Central memory CD8-positive, alpha-beta T cell (primary cell): Measurements from ENCODE around the gene RNASEH1.
A peak's percentile ranks its signal among the peaks of the same experiment; 100 is the strongest.

ENCODE experiments used
- ATAC-seq: fragments of 150-1000 bp; cut with Tn5 transposase; replicated peaks from 2 replicates; pipeline ENCODE4 v1.10.0; 2022; ENCODE audit warnings: mild to moderate bottlenecking, moderate FRiP score, moderate number of reproducible peaks; ENCODE audit not compliant: poor library complexity, severe bottlenecking; ENCODE audit errors: extremely low read depth
- DNase-seq, 2 donors: peaks; one replicate each; pipeline ENCODE4 v3.0.0; 2021; ENCODE audit warnings: low spot score in 2 of 2
- H3K27ac Mint-ChIP-seq: one replicate; pipeline ENCODE4 v1.8.0; 2022; ENCODE audit warnings: low read depth, mild to moderate bottlenecking, moderate library complexity, mixed read lengths
- H3K27me3 Mint-ChIP-seq: one replicate; pipeline ENCODE4 v1.8.0; 2022; ENCODE audit warnings: mixed read lengths
- H3K36me3 Mint-ChIP-seq: one replicate; pipeline ENCODE4 v1.8.0; 2022; ENCODE audit warnings: mild to moderate bottlenecking, moderate library complexity, mixed read lengths; ENCODE audit not compliant: insufficient read depth
- H3K4me1 Mint-ChIP-seq: one replicate; pipeline ENCODE4 v1.8.0; 2022; ENCODE audit warnings: mixed read lengths
- H3K4me3 Mint-ChIP-seq: one replicate; pipeline ENCODE4 v1.8.0; 2022; ENCODE audit warnings: mild to moderate bottlenecking, moderate library complexity, mixed read lengths
- H3K9me3 Mint-ChIP-seq: one replicate; pipeline ENCODE4 v1.8.0; 2022; ENCODE audit warnings: mixed read lengths

Gene RNASEH1

GRCh38 chr2:3558205-3559014, at the start of gene RNASEH1:
TSS of gene RNASEH1 (minus strand) at chr2:3558333. CDS start at chr2:3558260, 73 bp downstream.
- Mint-ChIP-seq H3K36me3 (peaks cover 49% of the 10 kb centered on the region), H3K4me3 (peak within 1 kb of the TSS; percentile 88), H3K9me3 (no peaks in the 10 kb centered on the region), H3K4me1 (peaks cover 29% of the 10 kb centered on the region), H3K27ac (peak within 1 kb of the TSS; percentile 96), H3K27me3 (no peaks in the 10 kb centered on the region)
- peak; percentile 97 to 99 for DNase-seq
- peak; percentile 94 for ATAC-seq

DNA sequence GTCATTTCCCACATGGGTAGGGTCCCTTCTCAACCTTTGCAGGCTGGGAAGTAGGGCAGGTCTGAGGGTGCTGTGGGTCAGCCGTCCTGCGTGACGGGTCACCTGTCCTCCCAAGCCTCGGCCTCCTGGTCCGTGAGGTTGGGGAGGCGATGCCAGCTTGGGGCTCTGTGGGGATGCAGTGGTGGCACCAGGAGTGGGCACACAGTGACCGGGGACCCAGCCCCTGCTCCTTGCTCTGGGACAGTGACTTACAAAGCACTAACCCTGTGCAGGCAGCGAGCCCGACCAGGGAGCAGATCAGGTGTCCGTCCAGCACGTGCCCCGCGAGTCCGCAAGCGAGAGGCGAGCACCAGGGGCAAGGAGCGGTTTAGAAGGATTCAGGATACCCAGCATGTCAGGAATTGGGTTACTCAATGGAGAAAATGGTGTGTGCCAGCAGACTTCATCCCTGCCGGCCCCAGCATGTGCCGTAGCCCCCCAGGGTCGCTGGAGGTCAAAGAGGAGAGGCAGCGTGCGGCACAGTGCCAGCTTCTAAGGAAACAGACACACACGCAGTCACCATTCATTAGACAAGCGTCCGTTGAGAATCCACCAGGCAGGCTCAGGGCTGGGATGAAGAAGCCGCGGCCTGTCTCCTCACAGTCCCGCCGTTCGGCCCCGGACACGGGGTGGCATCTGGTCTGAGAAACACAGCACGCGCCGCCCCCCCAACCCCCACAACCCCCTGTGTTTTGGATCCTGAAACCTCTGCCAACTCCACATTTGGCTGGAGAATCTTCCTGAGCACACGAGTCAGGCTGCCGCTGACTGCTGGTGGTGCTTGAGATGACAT, 48.5 kb upstream of the RNASEH1 start:
- ATAC-seq (no peak), DNase-seq (no peak)
- no peak overlapping the region for H3K27ac Mint-ChIP-seq
- peaks cover 6% of the 10 kb centered on the region for H3K4me1 Mint-ChIP-seq
- H3K9me3 Mint-ChIP-seq = no peaks in the 10 kb centered on the region
- H3K36me3 Mint-ChIP-seq = peaks cover 1% of the 10 kb centered on the region
- peaks cover 12% of the 10 kb centered on the region for H3K27me3 Mint-ChIP-seq
- no peak overlapping the region for H3K4me3 Mint-ChIP-seq

DNA sequence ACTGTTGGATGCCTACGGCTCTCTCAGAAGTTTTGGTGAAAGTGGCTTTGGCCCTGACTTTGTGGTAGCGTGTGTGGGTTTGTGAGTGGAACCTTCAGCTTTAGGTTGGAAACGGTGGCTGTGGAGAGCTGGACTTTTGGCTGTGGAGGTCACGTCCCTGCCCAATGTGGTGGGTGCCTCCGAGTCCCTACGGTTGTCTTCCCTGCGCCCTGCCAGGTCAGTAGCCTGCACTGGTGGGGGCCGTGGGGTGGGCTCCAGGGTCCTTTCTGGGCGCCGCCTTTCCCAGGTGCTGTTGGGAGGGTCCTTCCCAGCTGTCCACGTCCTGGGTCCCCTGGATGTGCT, 47.9 kb upstream of the RNASEH1 start:
- ATAC-seq (no peak), DNase-seq (no peak)
- no peaks in the 10 kb centered on the region for H3K9me3 Mint-ChIP-seq
- H3K4me3 Mint-ChIP-seq = peak overlapping the region; percentile 13
- H3K27me3 Mint-ChIP-seq = peaks cover 6% of the 10 kb centered on the region
- H3K4me1 Mint-ChIP-seq = peaks cover 6% of the 10 kb centered on the region
- no peak overlapping the region for H3K27ac Mint-ChIP-seq
- H3K36me3 Mint-ChIP-seq = peaks cover 1% of the 10 kb centered on the region

DNA sequence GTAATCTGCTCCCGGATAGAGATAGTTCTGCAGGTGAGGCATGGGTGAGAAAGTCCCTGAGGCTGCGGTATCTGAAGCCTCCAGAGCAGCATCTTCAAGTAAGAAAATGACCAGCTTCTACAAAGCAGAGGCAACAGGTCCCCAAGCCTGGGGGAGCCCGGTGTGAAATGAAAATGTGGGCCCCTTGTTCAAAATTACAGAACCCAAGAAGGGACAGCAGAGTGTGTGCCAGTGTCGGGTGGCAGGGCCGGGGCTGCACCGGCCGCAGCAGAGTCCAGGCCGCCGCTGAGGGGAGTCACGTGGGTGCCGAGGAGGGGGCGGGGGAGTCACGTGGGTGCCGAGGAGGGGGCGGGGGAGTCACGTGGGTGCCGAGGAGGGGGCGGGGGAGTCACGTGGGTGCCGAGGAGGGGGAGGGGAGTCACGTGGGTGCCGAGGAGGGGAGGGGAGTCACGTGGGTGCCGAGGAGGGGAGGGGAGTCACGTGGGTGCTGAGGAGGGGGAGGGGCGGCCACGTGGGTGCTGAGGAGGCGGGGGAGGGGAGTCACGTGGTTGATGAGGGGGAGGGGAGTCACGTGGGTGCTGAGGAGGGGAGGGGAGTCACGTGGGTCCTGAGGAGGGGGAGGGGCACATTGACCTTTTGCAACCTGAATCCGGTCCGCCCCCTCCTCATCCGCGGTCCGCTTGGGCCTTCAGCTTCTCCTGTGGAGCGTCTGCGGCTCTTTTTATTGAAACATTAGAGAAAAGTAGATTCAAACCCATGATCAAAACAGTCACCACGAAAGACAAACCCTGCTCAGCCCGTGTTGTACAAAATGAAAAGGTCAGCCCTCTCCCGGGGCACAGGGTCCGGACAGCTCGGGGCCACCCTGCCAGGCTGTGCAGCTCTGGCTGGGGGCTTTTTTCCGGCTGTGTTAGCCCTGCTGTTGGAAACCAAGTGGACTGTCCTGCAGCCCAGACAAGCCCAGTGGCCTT, 47.1 kb upstream of the RNASEH1 start:
- peak overlapping the region; percentile 34 for H3K4me3 Mint-ChIP-seq
- ATAC-seq (no peak), DNase-seq (no peak)
- H3K27ac Mint-ChIP-seq = no peak overlapping the region
- no peaks in the 10 kb centered on the region for H3K9me3 Mint-ChIP-seq
- H3K4me1 Mint-ChIP-seq = peaks cover 6% of the 10 kb centered on the region
- H3K27me3 Mint-ChIP-seq = no peaks in the 10 kb centered on the region
- H3K36me3 Mint-ChIP-seq = peaks cover 1% of the 10 kb centered on the region

DNA sequence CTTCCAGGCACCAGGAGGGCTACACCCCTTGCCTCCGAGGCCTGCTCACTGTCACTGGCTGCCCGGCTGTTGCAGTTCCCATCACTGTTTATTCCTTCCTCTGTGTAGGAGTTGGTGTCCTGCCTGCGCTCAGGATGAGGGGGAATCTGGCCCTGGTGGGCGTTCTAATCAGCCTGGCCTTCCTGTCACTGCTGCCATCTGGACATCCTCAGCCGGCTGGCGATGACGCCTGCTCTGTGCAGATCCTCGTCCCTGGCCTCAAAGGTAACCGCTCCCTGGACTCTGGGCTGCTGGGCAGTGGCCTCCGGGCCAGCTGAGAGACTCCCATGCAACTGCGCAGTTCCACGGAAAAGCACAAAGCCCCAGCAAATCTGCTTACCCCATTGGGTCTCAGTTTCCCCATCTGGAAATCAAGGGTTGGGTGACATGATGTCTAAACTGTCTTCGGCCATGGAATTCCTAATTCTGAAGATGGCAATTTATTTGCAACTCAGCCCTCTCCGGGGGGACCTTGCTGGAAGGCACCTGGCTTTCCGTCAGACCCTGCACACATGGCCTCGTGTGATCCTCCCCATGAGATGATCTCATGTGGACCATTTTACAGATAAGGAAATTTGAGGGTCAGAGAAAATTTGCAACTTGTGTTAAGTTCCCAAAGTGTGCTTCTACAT, 46.2 kb upstream of the RNASEH1 start:
- H3K4me1 Mint-ChIP-seq = peaks cover 6% of the 10 kb centered on the region
- H3K4me3 Mint-ChIP-seq = no peak overlapping the region
- H3K9me3 Mint-ChIP-seq = no peaks in the 10 kb centered on the region
- peaks cover 1% of the 10 kb centered on the region for H3K36me3 Mint-ChIP-seq
- no peak for DNase-seq
- no peaks in the 10 kb centered on the region for H3K27me3 Mint-ChIP-seq
- no peak overlapping the region for H3K27ac Mint-ChIP-seq
- no peak for ATAC-seq

GRCh38 chr2:3603536-3604206, 45.5 kb upstream of the RNASEH1 start:
- DNase-seq (no peak), ATAC-seq (no peak)
- Mint-ChIP-seq H3K27me3 (peaks cover under 1% of the 10 kb centered on the region), H3K4me1 (peaks cover 6% of the 10 kb centered on the region), H3K27ac (no peak overlapping the region), H3K4me3 (no peak overlapping the region), H3K9me3 (no peaks in the 10 kb centered on the region), H3K36me3 (peaks cover 1% of the 10 kb centered on the region)

DNA sequence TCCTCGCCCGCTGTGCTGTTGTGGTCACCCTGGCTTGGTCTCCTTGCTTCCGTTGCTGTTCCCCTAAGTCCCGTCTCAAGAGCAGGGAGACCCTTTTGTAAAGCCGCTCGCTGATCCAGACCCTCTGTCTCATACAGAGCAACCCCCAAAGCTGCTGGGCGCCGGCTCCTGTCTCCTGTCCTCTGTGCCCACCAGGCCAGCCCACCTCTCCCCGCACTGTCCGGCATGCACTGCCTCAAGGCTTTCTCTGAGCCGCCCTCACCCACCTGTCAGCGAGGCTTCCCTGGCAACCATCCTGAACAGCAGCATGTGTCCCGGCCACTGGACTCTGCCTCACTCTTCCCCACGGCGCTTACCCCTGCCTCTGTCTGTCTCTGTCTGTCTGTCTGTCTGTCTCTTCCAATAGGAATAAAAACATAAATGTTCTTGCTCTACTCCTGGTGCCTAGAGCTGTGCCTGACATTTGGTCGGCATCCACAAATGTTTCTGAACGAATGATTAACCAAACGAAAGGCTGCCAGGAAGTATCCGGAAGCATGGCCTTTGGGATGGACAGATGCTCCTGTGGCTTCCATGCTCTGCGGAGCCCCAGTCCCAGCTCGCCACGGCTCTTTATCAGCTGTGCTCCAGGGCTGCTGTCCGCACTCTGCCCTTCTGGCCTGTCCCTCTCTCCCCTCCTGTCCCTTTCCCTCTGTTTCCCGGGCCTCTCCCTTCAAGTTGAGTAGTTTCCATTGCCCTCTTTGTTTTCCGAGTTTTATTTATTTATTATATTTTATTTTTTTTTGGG, 44.6 kb upstream of the RNASEH1 start:
- Mint-ChIP-seq H3K36me3 (peaks cover 1% of the 10 kb centered on the region), H3K9me3 (no peaks in the 10 kb centered on the region), H3K27me3 (peaks cover 8% of the 10 kb centered on the region), H3K4me1 (peaks cover 11% of the 10 kb centered on the region), H3K27ac (no peak overlapping the region), H3K4me3 (no peak overlapping the region)
- ATAC-seq (no peak), DNase-seq (no peak)

DNA sequence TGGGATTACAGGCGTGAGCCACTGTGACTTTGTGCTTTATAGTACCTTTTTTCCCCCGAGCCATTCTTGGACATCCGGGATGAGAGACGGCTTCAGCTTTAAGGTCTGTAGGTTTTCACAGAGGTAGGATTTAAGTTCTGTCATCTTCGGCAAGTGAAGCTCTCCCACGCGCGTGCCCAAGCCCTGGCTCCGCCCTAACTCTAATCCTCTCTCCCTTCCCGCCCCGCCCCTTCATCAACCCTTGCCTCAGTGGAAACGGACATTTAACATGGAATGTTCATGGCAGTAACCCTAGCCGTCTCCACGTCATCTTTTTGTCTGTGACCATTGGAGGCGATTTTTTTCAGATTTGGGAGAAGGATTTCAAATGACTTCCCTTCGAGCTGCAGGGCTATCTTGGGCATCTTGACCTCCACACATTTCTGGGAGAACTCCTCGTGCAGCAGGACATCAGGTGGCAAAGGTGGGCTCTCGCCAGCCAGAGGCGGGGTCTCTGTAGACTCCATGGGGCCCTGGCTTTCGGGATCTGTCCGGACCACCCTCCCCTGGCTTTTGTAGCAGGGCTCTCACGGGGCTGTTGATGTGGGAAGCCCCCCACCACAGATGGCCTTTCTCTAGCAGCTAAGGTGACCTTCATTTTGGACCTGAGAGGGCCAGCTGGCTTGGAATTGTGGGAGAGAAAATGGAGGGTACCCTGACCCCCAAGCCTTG, 43.6 kb upstream of the RNASEH1 start:
- no peak for ATAC-seq

GRCh38 chr2:3600256-3600855, 42.2 kb upstream of the RNASEH1 start:
- peaks cover 11% of the 10 kb centered on the region for H3K4me1 Mint-ChIP-seq
- no peaks in the 10 kb centered on the region for H3K36me3 Mint-ChIP-seq
- no peak overlapping the region for H3K4me3 Mint-ChIP-seq
- ATAC-seq (no peak), DNase-seq (no peak)
- H3K27ac Mint-ChIP-seq = no peak overlapping the region
- peaks cover 8% of the 10 kb centered on the region for H3K27me3 Mint-ChIP-seq
- H3K9me3 Mint-ChIP-seq = no peaks in the 10 kb centered on the region

More for the DNA sequence above, 43.6 kb upstream of the RNASEH1 start:
- no peak for DNase-seq
- Mint-ChIP-seq H3K9me3 (no peaks in the 10 kb centered on the region), H3K4me3 (no peak overlapping the region), H3K27ac (no peak overlapping the region), H3K36me3 (peaks cover 1% of the 10 kb centered on the region), H3K4me1 (peaks cover 11% of the 10 kb centered on the region), H3K27me3 (peaks cover 8% of the 10 kb centered on the region)
